NCI-H526 (cell line): ENCODE data around the gene PANK3.
A peak's percentile ranks its signal among the peaks of the same experiment; 100 is the strongest.
"Not testable (repeated sequence)": the region's sequence is repeated elsewhere in the genome, so short reads cannot be mapped to it uniquely, and the experiment has no call there.

Source experiments
- DNase-seq, 2 experiments: peaks; one replicate each; lab custom pipeline; 2025; lab: John Stamatoyannopoulos, UW

The PANK3 gene

DNA sequence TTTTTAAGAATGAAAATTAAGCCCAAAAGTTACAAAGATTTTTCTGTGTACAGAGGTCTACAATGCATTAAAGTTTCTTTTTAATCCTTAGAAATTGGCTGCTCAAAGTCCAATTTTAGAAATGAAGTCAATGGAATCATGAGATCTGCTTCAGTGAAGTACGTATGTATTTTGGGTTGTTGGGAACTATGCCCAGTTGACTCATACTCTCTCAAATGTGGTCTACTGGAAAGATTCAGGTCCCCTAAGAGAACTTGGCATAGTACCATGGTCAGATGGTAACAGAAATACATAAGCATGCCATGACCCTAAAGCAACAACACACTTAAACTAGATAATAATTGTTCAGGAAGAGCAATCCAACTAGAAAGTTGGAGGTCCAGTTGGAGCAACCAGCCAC, 27.0 kb downstream of the PANK3 start:
- DNase-seq, result no peak

DNA sequence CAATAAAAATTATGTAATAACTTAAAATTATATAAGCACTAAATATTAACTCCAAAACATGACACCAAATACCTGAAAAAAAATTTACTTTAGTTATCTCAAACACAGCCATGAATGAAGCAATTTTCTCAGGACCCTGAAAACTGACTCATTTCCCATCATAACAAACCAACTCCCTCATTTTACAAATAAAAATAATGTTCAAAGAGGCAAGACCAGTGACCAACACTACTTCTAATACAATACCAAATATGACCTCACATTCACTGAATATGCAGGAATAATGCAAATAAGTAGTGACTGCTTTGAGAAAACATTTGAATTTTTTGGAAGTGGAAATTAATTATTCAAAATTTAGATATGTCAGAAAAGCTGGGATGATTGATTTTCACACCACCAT, 28.5 kb downstream of the PANK3 start:
- no peak for DNase-seq

DNA sequence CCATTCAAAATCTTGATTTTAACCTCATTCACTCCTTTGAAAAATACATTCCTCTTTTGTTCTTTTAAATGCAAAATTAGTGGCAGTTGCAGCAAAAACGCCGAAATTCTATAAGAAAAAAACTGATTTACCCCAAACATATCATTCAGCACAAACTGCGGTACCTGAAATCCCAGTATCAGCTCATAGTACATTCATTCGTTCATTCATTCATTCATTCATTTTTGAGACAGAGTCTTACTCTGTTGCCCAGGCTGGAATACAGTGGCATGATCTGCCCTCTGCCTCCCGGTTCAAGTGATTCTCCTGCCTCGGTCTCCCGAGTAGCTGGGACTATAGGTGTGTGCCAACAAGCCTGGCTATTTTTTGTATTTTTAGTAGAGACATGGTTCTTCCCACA, 29.6 kb downstream of the PANK3 start:
- no peak for DNase-seq

DNA sequence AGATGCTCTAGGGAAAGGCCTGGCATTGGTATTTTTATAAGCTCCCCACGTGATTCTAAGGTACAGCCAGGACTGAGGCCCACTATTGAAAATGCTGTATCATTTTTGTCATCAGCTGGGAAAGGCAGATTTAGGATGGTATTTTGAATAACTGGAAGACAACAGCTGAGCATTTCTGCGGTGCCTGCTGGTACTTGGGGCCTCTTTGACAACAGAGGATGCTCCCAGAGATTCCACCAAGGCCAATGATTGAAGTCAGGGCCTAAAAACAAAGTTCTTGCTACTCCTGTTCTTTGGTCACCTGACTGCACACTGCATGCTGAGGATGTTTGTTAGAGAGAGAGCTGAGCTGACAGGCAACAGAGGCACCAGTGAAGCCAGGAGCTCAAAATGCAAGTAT, 42.0 kb downstream of the PANK3 start:
- DNase-seq, result no peak

DNA sequence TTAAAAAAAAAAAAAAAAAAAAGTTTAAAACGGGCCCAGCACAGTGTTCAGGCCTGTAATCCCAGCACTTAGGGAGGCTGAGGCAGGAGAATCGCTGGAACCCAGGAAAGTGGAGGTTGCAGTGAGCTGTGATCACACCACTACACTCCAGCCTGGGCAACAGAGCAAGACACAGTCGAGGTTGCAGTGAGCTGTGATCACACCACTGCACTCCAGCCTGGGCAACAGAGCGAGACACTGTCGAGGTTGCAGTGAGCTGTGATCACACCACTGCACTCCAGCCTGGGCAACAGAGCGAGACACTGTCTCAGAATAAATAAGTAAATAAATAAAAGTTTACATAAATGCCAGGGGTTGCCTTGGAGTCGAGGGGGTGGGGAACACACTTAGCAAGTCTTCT, 44.8 kb downstream of the PANK3 start:
- DNase-seq, result not testable (repeated sequence)

DNA sequence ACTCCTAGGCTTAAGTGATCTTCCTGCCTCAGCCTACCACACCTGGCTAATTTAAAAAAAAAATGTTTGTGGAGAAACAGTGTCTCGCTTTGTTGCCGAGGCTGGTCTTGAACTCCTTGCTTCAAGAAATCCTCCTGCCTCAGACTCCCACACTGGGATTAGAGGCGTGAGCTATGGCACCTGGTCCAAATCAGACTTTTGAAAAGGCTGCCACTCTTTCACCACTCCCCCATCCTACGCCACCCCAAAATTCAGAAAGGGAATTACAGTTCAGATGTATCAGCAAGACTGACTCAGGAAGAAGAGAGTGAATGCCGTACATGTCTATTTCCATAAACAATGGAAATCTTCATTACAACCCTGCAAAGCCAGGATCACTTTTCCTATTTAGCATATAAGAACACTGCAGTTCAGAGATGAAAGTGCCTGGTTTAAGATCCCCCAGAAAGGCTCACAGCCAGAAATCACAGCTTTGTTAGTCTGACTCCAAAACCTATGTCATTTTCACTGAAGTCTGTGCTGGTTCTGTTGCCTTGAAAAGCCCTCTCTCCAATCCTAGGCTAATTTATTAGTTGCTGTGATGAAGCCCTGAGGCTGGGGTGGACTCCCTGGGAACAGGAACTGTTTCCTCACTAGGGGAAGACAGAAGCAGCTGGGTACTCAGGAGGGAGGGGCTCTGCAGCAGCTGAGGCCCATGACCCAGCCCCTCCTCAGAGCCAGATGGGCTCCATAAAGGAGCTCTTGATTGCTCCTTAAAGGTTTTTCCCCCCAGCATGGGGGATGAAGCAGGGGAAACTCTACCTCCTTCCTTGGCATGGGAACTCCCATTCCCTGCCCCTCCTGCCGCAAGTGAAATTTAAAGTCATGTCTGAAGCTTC, 46.9 kb downstream of the PANK3 start:
- peak in 1 of 2 experiments; percentile 2 for DNase-seq

DNA sequence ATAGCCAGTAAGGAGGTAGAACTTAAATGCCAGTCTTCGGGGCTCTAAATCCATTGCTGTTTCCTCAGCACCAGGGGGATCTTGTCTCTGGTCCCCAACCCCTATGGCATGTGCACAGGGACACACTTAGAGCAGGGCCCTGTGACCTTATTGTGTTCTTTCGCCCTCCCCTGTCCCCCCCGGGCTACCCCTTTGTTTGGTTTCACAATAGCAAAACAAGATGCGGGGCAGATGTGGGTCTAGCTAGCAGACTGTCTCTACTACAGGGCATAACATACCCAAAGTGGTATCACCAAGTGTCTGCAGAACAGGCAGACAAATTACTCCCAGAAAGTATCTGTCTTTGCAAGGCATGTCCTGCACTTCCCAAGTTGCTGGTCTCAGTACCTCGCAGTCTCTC, 48.0 kb downstream of the PANK3 start:
- no peak for DNase-seq

DNA sequence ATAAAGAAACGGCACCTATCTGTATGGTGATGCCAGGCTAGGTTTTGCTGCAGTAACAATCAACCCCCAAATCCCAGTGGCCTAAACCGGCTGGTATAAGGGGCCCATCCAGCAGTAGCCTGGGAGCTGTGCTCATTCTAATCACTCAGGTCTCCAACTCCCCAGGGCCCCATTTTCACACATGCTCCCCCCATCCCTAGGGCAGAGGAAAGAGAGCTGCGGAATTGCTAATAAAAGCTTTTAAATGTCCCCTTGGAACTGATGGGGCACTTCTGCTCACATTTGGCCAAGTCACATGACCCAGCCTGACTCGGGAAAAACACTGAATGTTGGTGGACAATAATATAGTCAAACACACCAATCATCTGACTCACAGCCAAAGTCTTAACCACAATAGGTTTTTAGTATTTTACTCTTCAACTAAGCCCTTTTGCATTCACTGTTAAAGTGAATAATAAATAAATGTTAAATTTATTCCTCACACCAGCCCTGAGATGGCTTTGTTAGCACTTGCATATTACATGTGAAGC, 48.5 kb downstream of the PANK3 start:
- DNase-seq, result no peak

DNA sequence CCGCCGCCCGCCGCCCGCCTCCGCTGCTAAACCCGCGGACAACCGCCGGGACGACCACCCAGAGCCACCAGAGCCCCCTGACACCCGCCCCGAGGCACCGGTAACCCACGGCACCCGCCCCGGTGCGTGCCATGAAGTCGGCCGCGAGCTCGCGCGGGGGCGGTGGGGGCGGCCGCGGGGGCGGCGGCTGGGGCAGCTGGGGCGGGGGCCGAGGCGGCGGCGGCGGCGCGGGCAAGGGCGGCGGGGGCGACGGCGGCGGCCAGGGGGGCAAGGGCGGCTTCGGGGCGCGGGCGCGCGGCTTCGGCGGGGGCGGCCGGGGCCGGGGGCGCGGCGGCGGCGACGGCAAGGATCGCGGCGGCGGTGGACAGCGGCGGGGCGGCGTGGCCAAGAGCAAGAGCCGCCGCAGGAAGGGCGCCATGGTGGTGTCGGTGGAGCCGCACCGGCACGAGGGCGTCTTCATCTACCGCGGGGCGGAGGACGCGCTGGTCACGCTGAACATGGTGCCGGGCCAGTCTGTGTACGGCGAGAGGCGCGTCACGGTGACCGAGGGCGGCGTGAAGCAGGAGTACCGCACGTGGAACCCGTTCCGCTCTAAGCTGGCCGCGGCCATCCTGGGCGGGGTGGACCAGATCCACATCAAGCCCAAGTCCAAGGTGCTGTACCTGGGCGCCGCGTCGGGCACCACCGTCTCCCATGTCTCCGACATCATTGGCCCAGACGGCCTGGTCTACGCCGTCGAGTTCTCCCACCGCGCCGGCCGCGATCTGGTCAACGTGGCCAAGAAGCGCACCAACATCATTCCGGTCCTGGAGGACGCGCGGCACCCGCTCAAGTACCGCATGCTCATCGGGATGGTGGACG, 49.6 kb downstream of the PANK3 start:
- peak in 1 of 2 experiments; percentile 31 for DNase-seq

DNA sequence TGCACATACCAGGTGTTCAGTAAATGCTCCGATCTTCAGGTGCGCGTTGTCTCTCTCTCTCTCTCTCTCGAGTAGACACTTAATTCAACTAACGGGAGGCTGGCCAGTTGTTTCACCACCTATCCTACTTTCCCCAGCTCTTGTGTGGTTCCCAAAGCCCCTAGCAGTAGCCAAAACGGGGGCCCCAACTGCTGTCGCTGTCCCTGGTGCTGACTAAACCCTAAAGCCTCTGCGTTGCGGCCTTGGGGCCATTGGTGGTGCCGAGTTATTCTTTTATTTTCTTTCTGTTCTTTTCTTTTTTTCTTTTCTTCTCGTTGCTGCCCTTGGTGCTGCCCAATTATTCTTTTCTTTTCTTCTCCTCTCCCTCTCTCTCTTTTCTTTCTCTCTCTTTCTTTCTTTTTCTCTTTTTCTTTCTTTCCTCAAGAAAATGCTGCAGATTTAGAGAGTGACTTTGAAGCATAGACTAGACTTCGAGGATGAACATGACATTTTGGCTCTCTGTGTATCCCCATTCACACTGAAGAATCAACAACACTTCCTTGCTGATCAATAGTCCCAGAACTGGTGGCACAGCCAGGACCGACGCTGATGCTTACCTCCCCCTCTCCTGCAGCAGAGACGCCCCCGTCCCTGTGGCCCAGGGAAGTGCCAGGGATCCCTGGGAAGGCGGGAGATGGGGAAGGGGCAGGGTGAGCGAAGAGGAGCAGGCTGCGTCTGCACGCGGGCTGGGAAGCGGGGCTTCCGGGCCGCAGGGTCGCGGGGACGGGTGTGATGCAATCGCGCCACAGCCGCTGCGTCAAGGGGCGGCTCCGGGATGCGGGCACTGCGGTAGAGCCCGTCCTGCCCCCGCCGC, 50.4 kb downstream of the PANK3 start, which contains the start of gene FBLL1:
FBLL1 (plus strand) TSS at position 785 of the 853 bp plus-strand sequence. CDS start 200 bp downstream, outside the sequence.
- DNase-seq, result peak in 1 of 2 experiments; percentile 55

DNA sequence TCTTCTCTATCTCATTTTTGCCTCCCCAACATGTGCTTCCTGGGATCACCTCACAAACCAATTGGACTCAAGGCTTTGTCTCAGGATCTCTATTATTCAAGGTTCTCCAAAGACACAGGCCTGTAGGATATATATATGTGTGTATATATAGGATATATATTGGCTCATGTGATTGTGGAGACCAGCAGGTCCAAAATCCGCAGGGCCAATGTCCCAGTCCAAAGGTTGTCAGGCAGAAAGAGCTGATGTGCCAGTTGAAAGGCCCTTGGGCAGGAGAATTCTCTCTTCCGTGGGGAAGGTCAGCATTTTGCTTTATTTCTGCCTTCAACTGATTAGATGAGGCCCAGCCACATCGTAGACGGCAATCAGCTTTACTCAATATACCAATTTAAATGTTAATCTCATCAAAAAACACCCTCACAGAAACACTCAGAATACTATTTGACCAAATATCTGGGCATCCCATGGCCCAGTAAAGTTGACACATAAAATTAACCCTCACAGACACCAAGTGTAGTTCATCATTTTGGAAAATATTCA, 51.3 kb downstream of the PANK3 start:
- DNase-seq, result no peak

DNA sequence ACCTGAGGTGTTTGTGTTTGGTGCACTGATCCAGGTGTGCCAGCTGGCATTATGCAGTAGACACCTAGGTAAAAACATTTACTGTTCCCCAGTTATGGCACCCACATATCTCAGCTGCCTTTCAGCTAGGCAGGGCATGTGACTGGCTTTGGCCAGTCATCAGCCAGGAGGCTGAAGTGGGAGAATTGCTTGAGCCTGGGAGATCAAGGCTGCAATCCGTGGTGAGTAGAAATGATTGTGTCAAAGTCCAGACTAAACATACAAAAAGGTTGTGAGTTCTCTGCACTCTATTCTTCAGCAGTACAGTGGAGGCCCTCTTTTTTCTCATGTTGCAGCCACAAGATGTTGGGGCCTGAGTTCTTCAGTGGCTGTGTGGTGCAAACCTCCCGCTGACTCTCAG, 53.3 kb downstream of the PANK3 start:
- DNase-seq, result no peak

DNA sequence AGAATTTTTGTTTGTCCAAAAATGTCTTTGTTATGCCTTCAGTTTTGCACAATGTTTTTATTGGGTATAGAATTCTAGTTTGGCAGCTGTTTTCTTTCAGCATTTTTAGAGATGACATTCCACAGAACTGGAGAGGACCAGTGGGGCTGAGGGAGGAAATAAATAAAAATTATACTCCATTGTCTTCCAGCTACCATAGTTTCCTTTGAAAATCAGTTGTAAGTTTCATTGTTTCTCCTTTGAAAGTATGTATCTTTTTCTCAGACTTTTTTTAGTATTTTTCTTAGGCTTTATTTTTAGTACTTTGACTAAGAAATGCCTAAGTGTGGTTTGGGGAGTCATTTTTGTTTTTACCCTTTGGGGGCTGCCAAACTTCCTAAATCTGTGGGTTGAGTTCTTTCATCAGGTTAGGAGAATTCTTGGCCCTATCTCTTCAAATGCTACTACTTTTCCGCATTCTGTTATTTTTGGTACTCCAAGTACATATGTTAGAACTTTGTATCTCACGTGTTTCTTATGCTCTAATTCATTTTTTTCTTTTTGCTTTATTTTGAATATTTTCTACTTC, 65.2 kb downstream of the PANK3 start:
- no peak for DNase-seq

DNA sequence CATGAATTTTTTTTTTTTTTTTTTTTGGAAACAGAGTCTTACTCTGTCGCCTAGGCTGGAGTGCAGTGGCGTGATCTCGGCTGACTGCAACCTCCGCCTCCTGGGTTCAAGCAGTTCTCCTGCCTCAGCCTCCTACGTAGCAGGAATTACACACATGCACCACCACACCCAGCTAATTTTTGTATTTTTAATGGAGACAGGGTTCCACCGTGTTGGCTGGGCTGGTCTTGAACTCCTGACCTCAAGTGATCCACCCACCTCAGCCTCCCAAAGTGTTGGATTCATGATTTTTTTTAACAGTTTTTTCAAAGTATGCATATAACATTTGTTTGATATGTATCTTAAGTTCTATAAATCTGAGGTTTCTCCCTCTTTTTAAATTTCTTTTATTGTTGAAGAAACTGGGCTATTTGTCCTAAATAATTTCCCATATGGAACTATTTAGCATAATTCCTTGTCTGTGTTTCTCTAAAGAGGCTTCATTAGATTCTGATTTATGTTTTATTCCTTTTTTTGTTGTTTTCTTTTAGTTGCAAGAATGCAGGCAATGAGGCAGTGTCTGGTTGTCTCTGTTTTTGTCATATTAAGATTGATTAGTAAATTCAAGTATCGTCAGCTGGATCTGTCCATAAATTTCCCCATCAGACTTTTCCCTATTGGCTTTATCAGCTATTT, 76.5 kb downstream of the PANK3 start:
- no peak for DNase-seq
